HL-60 (cell line): ENCODE measurements around the gene SRPK2.

Experiments used
- DNase-seq, 2 experiments: peaks; one replicate each; pipeline ENCODE4 v3.0.0-alpha.2; 2010 to 2020; ENCODE audit warnings: low read depth in 1 of 2, low spot score in 1 of 2
- H3K27ac ChIP-seq: fragments of 250-450 bp; sonication (Bioruptor Pico); replicated peaks from 2 replicates; pipeline ENCODE4 v1.5.1; 2020; ENCODE audit warnings: mild to moderate bottlenecking, moderate library complexity
- H3K27me3 ChIP-seq: fragments of 250-450 bp; sonication (Bioruptor Pico); 2 replicates; pipeline ENCODE4 v1.5.1; 2021; ENCODE audit warnings: mild to moderate bottlenecking, moderate library complexity; ENCODE audit not compliant: insufficient read depth, poor library complexity, severe bottlenecking
- H3K4me3 ChIP-seq: replicated peaks from 2 replicates; pipeline ENCODE4 v1.5.1; 2011; ENCODE audit warnings: mild to moderate bottlenecking, control low read depth, low read length; ENCODE audit not compliant: insufficient read depth
- GABPA ChIP-seq: IDR thresholded peaks from 2 replicates; pipeline ENCODE4 v1.6.1; 2012; ENCODE audit warnings: low read depth
- POLR2AphosphoS5 ChIP-seq: IDR thresholded peaks from 2 replicates; pipeline ENCODE4 v1.6.1; 2012; ENCODE audit warnings: low read depth
- SPI1 ChIP-seq: IDR thresholded peaks from 2 replicates; pipeline ENCODE4 v1.6.1; 2012; ENCODE audit warnings: low read depth, mild to moderate bottlenecking, borderline replicate concordance
- TF ChIP-seq, protein P1 (sequence below): IDR thresholded peaks from one replicate; pipeline ENCODE4 v1.5.1; 2011; ENCODE audit warnings: low read length, control low read depth, inconsistent platforms; ENCODE audit not compliant: insufficient read depth
- TF ChIP-seq, protein P2 (sequence below): IDR thresholded peaks from 2 replicates; pipeline ENCODE4 v1.6.1; 2012; ENCODE audit warnings: low read depth; ENCODE audit not compliant: insufficient replicate concordance

SRPK2 gene

DNA sequence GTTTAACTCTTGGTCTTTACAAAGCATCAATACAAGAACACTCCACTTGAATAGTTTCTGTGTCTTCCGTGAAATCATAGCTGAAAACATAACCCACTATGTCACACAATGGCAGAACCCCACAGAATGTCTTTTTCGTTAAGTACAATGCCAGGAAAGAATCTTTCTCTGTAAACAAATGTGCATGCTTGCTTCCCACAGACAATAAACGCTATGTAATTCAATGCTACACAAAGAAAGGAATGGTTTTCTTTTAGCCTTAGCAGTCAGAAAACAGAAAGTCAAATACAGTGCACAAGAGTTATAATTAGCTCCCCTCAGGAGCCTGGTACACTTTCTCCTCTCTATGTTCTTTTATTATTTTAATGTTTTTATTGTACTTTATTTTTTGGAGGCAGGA lies 186.1 kb downstream of the SRPK2 start:
- TF ChIP-seq, protein P1, sequence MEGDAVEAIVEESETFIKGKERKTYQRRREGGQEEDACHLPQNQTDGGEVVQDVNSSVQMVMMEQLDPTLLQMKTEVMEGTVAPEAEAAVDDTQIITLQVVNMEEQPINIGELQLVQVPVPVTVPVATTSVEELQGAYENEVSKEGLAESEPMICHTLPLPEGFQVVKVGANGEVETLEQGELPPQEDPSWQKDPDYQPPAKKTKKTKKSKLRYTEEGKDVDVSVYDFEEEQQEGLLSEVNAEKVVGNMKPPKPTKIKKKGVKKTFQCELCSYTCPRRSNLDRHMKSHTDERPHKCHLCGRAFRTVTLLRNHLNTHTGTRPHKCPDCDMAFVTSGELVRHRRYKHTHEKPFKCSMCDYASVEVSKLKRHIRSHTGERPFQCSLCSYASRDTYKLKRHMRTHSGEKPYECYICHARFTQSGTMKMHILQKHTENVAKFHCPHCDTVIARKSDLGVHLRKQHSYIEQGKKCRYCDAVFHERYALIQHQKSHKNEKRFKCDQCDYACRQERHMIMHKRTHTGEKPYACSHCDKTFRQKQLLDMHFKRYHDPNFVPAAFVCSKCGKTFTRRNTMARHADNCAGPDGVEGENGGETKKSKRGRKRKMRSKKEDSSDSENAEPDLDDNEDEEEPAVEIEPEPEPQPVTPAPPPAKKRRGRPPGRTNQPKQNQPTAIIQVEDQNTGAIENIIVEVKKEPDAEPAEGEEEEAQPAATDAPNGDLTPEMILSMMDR: no peak
- TF ChIP-seq POLR2AphosphoS5 (no peak), GABPA (no peak), SPI1 (no peak)
- TF ChIP-seq, protein P2, sequence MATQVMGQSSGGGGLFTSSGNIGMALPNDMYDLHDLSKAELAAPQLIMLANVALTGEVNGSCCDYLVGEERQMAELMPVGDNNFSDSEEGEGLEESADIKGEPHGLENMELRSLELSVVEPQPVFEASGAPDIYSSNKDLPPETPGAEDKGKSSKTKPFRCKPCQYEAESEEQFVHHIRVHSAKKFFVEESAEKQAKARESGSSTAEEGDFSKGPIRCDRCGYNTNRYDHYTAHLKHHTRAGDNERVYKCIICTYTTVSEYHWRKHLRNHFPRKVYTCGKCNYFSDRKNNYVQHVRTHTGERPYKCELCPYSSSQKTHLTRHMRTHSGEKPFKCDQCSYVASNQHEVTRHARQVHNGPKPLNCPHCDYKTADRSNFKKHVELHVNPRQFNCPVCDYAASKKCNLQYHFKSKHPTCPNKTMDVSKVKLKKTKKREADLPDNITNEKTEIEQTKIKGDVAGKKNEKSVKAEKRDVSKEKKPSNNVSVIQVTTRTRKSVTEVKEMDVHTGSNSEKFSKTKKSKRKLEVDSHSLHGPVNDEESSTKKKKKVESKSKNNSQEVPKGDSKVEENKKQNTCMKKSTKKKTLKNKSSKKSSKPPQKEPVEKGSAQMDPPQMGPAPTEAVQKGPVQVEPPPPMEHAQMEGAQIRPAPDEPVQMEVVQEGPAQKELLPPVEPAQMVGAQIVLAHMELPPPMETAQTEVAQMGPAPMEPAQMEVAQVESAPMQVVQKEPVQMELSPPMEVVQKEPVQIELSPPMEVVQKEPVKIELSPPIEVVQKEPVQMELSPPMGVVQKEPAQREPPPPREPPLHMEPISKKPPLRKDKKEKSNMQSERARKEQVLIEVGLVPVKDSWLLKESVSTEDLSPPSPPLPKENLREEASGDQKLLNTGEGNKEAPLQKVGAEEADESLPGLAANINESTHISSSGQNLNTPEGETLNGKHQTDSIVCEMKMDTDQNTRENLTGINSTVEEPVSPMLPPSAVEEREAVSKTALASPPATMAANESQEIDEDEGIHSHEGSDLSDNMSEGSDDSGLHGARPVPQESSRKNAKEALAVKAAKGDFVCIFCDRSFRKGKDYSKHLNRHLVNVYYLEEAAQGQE: no peak
- DNase-seq: no peak
- H3K4me3 ChIP-seq: no peak overlapping the region
- H3K27ac ChIP-seq: no peak overlapping the region
- H3K27me3 ChIP-seq: no peaks in the 10 kb centered on the region

DNA sequence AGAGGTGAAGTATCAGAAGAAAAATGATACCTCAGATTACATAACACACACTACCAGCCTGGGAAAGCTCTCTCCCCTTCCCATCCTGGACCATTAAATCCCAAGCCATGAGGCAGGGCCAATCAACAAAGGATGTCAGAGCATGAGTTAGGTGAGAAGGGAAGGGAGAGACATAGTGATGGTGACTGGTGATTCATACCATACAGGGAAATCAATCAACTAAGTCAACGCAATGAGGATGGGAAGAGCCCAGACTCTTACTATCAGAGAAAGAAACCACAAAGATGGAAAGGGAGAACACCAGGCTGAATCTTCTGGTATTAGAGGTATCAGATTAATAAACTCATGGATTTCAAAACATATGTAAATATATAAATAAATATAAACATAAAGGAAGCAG lies 189.3 kb downstream of the SRPK2 start:
- TF ChIP-seq POLR2AphosphoS5: no peak
- DNase-seq: no peak
- Histone ChIP-seq H3K27ac (no peak overlapping the region), H3K27me3 (no peaks in the 10 kb centered on the region), H3K4me3 (no peak overlapping the region)

DNA sequence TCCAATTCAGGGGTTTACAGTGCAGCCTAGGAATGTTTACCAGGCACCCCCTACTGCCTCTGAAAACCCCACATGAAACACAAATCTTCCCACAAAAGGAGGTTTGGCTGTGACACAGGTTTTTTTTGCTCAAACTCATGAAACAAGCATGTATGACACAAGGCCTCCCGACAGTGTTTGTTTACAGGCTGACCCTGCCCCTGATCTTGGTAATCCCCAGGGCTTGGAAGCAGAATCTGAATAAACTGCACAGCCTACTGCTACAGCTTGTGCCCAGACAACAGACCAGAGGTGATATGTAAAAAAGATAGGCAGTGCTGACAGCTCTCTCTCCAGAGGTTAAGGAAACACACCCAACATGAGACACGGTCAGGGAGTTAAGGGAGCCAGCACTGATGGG lies 190.5 kb downstream of the SRPK2 start:
- no peaks in the 10 kb centered on the region for H3K27me3 ChIP-seq
- no peak for DNase-seq
- TF ChIP-seq, protein P1: no peak
- H3K4me3 ChIP-seq: no peak overlapping the region
- no peak overlapping the region for H3K27ac ChIP-seq

DNA sequence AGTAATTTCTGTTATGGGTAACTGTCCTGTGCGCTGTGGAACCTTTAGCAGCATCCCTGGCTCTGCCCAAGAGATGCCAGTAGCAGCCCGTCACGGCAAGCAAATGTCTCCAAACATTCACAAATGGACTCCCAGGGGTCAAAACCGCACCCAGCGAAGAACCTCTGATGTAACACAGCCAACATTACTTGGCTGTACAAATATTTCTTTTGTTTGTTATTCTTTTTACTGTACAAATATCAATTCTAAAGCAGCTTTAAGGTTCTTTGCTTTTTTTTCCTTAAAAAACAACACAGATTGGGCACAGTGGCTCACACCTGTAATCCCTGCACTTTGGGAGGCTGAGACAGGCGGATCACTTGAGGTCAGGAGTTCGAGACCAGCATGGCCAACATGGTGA lies 192.2 kb downstream of the SRPK2 start:
- Histone ChIP-seq H3K27ac (no peak overlapping the region), H3K4me3 (no peak overlapping the region), H3K27me3 (no peaks in the 10 kb centered on the region)
- no peak for DNase-seq
- TF ChIP-seq GABPA: no peak
- TF ChIP-seq, protein P2: no peak
- no peak for TF ChIP-seq SPI1
- TF ChIP-seq, protein P1: no peak
- no peak for TF ChIP-seq POLR2AphosphoS5

DNA sequence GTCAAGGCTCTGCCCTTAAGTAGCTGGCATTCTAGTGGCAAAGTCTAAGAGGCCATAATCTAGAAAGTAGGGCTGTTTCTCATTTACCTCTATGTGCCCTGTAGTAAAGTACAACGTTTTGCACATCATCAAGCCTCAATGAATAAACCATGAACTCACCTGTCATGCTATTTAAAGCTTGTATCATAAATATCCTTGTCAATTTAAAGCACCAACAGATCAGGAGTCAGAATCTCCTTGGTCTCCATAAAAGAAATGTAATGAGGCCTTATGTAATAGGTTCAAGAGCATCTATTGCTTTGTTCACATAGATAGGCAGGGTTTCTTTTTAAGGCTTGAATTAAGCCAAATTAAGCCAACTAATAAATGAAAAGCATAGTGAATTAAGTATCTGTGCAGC lies 192.8 kb downstream of the SRPK2 start:
- H3K27ac ChIP-seq: no peak overlapping the region
- no peak for TF ChIP-seq SPI1
- TF ChIP-seq, protein P1: no peak
- TF ChIP-seq, protein P2: no peak
- no peak for TF ChIP-seq GABPA
- no peak for TF ChIP-seq POLR2AphosphoS5
- no peak overlapping the region for H3K4me3 ChIP-seq
- DNase-seq: no peak
- no peaks in the 10 kb centered on the region for H3K27me3 ChIP-seq
